Lower leg skin (tissue), 3 donors: ENCODE measurements around the gene PIGR.

Experiments
- CTCF ChIP-seq, 3 donors: fragments of 450-650 bp; IDR thresholded peaks; one replicate each; pipeline ENCODE4 v1.5.1; 2016; ENCODE audit warnings: antibody characterized with exemption in 3 of 3, mild to moderate bottlenecking in 3 of 3, moderate library complexity in 2 of 3
- POLR2A ChIP-seq, 2 donors: fragments of 450-650 bp; IDR thresholded peaks; one replicate each; pipeline ENCODE4 v1.6.1; 2016 to 2017; ENCODE audit warnings: antibody characterized with exemption in 2 of 2, mild to moderate bottlenecking in 1 of 2, moderate library complexity in 1 of 2

GRCh38 chr1:206969090-206969489 is 22.8 kb upstream of the PIGR start:
- no peak for TF ChIP-seq POLR2A (IDR thresholded peaks at IDR 0.05)
- no peak for TF ChIP-seq CTCF (IDR thresholded peaks at IDR 0.05)
